DMS 273 treated with DMSO at 0.1 percent for 48 hours (cell line): ENCODE measurements around the gene KITLG.
"Not testable (repeated sequence)": the region's sequence is repeated elsewhere in the genome, so short reads cannot be mapped to it uniquely, and the experiment has no call there.

Experiments used
- DNase-seq: peaks from one replicate; lab custom pipeline; 2025; lab: John Stamatoyannopoulos, UW

Gene KITLG

GRCh38 chr12:88580051-88580871 is at the start of gene KITLG:
Gene KITLG (minus strand): TSS chr12:88580471. CDS start chr12:88580278, 193 bp downstream.
- DNase-seq: peak; percentile 37

- no peak for DNase-seq
Measured at GRCh38 chr12:88628856-88629509, 48.7 kb upstream of the KITLG start.

- DNase-seq: not testable (repeated sequence)
Measured at GRCh38 chr12:88628035-88628434, 47.8 kb upstream of the KITLG start.

DNA sequence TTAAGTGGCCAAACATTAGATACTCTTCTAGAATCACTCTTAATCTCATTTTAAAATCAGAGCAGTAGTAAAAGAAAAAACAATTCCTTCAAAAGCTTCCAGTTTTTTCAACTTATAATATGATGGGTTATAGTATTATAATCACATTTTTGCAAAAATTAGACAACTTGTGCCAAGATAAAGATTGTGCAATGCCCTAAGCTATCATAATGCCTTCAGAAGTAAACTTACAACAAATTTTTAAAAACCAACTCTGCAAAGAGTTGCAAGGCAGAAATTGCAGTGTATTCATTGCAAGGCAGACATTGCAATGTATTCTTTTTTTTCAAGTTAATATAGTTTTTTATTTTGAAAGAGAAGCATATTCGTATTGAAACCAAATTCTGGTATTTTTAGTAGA is 47.2 kb upstream of the KITLG start:
- DNase-seq: no peak

DNA sequence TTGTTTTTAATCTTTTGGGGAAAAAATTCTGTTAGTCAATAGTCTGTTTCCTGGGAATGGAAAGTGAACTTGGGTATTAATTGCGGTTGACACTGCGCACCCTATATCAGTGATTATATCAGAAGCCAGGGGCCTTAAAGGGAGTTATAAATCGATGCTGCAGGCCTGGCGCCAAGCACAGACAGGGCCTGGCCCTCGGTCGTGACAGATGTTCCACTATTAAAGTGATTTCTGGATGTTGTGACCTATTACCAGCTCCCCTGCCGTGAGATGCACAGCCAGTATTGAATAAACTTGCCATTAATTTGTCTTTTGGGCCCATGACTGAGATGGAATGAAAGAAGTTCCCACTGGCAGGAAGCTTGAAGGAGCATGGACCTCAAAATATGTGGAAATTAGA is 45.1 kb upstream of the KITLG start:
- no peak for DNase-seq

DNA sequence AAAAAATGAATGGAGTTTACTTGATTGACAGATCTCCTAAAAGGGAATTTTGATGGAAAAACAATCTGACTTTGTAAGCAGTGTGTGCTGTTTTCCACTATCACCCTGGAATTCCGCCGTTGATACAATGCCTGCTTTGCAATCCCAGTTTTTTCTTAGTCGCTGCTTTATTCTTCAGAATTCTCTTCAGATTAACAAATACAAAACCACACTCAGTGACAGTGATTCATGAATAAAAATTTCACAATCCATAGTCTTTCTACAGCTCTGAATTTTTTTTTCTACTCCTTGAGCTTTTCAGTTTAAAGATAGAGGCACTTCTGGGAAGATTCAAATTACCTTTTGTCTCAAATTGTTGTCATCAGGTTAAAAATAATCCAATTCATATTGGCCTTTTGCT is 44.6 kb upstream of the KITLG start:
- no peak for DNase-seq

DNA sequence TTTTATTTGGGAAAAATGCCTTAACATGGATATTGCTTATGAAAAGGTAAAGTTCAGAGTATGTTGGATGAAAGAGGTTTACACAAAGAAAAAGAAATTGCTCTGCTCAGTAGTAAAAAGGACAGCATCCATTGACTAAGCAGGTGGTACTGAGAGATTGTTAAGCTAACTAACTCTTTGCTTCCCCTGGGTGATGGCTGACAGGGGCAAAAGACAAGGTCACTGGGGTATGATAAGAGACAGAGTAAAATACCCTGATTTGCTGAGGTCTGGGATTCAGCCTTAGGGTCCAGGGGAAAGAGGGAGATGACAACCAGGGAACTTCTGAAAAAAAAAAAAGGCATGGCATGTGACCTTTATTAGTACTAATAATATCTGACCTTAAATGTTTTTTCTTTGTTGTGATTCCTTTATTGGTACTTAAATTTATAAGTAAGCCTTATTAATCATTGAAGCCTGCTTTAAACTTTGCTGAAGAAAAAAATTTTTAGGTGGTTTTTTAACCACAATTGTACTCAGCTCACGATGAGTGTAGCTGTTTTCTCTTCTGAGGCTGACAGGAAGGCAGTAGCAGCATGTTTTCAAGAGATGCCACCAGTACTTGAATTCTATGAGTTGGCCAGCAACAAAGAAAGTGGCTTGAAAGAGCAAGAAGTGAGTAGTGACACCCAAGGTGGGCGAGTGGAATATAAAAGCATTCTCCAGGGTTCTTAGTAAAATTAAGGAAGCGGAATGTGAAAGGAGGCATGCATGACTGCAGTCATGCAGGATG is 43.7 kb upstream of the KITLG start:
- DNase-seq: no peak

GRCh38 chr12:88617352-88617751 is 37.1 kb upstream of the KITLG start:
- no peak for DNase-seq

- DNase-seq: no peak
Measured at GRCh38 chr12:88615490-88615889, 35.2 kb upstream of the KITLG start.

- no peak for DNase-seq
Measured at GRCh38 chr12:88604646-88605045, 24.4 kb upstream of the KITLG start.

DNA sequence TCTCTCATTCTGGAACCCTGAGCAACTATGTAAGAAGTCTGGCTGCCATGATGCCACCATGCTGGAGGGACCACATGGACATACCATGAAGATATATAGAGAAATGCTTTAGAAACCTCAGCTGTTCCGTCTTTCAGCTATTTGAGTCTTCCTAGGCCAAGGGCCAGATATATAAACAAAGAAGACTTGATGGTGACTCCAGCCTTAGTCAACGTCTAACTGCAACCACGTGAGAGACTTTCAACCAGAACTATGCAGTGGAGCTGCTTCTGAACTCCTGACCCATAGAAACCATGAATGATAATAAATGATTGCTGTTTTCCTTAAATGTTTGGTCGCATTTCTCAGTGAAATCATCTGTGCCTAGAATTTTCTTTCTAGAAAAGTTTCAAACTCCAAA is 20.0 kb upstream of the KITLG start:
- no peak for DNase-seq

GRCh38 chr12:88597365-88597764 is 17.1 kb upstream of the KITLG start:
- DNase-seq: no peak

- no peak for DNase-seq
Measured at GRCh38 chr12:88595697-88596096, 15.4 kb upstream of the KITLG start.

- no peak for DNase-seq
Measured at GRCh38 chr12:88594780-88595179, 14.5 kb upstream of the KITLG start.

GRCh38 chr12:88591343-88591742 is 11.1 kb upstream of the KITLG start:
- DNase-seq: no peak

GRCh38 chr12:88590851-88591250 is 10.6 kb upstream of the KITLG start:
- no peak for DNase-seq

DNA sequence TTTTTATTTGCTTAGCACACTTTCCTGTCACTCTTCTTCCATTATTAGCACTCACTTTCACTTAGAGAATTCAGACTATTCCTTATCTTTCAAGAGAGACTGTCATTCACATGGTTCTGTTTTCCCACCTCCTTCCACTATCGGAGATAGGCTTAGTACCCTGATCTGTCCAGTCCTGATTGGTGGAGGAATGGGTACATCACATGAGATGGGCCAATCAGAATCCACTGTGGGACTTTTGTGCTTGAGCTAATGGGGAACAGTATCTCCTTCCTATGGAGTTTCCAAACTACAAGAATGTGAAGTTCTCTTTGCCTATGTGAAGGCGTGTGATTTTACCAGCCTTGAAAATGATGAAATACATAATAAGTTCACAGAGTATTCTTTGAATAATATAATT is 4.8 kb upstream of the KITLG start:
- no peak for DNase-seq

DNA sequence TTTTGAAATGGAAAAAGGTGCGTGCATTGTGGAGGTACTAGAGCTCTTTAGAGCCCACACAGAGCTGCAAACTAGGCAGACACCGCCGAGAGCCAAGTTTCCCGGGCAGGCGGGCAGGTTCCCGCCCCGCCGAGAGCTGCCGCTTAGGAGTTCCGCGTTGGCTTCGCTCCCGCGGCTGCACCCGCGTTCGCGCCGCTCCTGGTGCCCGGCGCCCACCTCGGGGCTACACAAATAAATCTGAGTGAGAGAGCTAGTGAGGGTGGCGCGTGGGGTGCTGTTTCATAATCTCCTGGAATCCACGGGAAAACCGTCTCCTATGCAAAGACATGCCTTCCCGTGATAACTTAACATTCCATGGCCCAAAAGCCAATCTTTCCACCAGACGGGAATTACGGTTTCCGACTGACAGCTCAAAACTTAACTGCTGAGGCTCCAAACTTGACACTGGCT is 645 bp downstream of the KITLG start:
- no peak for DNase-seq

GRCh38 chr12:88579161-88579517 is 1.1 kb downstream of the KITLG start:
- peak; percentile 21 for DNase-seq

- no peak for DNase-seq
Measured at GRCh38 chr12:88578276-88579160, 1.8 kb downstream of the KITLG start.

DNA sequence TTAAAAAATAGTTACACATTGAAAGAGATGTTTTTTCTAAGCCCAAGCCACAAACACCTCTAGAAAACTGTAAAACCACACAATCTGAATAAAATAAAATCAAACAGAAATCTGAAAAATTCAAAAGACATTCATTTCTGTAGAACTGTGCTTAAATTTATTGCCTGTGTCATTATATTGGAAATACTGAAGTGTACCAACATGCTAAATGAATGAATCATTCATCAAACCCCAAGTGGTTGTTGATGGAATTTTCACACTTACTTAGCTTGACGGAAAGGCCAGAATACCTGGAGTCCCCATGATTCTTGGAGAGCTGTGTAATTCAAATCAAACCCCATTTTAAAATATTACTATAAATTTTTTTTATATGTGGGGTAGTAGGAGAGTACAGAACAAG is 2.7 kb downstream of the KITLG start:
- no peak for DNase-seq

GRCh38 chr12:88576866-88577265 is 3.4 kb downstream of the KITLG start:
- no peak for DNase-seq
